Cerebellar nuclear complex (tissue), 1 donor: Measurements from ENCODE around the gene PES1.
"Not testable (repeated sequence)": the region's sequence is repeated elsewhere in the genome, so short reads cannot be mapped to it uniquely, and the experiment has no call there.

Source experiments
- DNase-seq, 2 experiments: peaks; one replicate each; lab custom pipeline; 2025; lab: John Stamatoyannopoulos, UW

Gene PES1

GRCh38 chr22:30552719-30553118 is 39.0 kb downstream of the PES1 start:
- no peak for DNase-seq

- DNase-seq = not testable (repeated sequence)
Measured at GRCh38 chr22:30551813-30552212, 39.9 kb downstream of the PES1 start.

GRCh38 chr22:30547188-30547587 is 44.5 kb downstream of the PES1 start:
- no peak for DNase-seq

GRCh38 chr22:30546616-30547015 is 45.1 kb downstream of the PES1 start, which contains the start of gene SEC14L6:
SEC14L6 (minus strand) TSS chr22:30546741; CDS start chr22:30546682, 59 bp downstream.
- DNase-seq = no peak

- DNase-seq = no peak
Measured at GRCh38 chr22:30542811-30543188, 48.9 kb downstream of the PES1 start.

- no peak for DNase-seq
Measured at GRCh38 chr22:30541961-30542810, 49.5 kb downstream of the PES1 start.

GRCh38 chr22:30541511-30541910 is 50.2 kb downstream of the PES1 start:
- not testable (repeated sequence) for DNase-seq

GRCh38 chr22:30539368-30539767 is 52.3 kb downstream of the PES1 start:
- DNase-seq = no peak

GRCh38 chr22:30538280-30538679 is 53.4 kb downstream of the PES1 start:
- DNase-seq = no peak

GRCh38 chr22:30537083-30537731 is 54.5 kb downstream of the PES1 start:
- no peak for DNase-seq

GRCh38 chr22:30535182-30535581 is 56.5 kb downstream of the PES1 start:
- DNase-seq = no peak

- no peak for DNase-seq
Measured at GRCh38 chr22:30531651-30532608, 59.8 kb downstream of the PES1 start.

- no peak for DNase-seq
Measured at GRCh38 chr22:30526656-30527055, 65.1 kb downstream of the PES1 start.
